ENCODE data around the gene GALNT1.

GALNT1 gene

DNA sequence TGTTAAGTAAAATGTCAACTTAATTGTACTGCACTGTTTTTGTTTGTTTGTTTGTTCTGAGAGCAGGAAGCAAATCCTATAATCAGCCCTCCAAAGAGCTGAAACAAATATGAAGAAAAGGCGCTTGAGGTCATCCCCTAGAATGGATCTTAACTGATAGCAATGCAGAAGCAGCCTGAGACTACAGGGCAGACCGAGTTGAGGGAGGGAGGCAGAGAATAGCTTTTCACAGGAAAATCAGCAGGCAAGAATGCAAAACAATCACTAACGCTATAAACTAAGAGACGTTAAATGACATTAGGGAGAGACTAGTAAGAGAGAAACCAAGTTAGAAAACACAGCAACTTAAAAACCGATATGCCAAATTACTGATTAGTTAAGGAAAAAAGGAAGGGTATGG is 37.2 kb downstream of the GALNT1 start:
- Mint-ChIP-seq H3K4me1 (ENCODE audit: low read depth) (peaks cover 14% of the 10 kb centered on the region), H3K27ac (no peak overlapping the region), H3K36me3 (ENCODE audit: low read depth) (peaks cover 4% of the 10 kb centered on the region), H3K4me3 (no peak overlapping the region), H3K9me3 (no peaks in the 10 kb centered on the region), H3K27me3 (no peaks in the 10 kb centered on the region)

DNA sequence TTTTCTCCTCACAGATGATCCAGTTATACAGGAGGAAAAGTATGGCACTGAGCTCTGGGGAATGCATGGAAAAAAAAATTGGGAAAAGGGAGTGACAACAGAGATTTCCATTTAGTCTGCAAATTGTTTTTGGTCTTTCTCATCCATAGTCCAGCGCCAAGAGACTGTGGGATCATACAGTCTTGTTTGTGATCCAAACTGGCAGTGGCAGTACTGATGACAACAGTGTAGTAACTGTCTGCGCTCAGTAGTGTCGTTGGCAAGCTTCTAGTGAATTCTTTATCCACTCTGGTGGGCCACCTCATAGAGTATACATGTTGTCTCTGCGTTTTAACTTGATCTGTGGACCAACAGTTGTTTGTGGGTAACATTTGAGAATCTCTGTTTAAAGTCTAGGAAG is 37.9 kb downstream of the GALNT1 start:
- Mint-ChIP-seq H3K9me3 (no peaks in the 10 kb centered on the region), H3K27me3 (no peaks in the 10 kb centered on the region), H3K4me3 (no peak overlapping the region), H3K36me3 (ENCODE audit: low read depth) (peaks cover 4% of the 10 kb centered on the region), H3K4me1 (ENCODE audit: low read depth) (peaks cover 21% of the 10 kb centered on the region), H3K27ac (no peak overlapping the region)

DNA sequence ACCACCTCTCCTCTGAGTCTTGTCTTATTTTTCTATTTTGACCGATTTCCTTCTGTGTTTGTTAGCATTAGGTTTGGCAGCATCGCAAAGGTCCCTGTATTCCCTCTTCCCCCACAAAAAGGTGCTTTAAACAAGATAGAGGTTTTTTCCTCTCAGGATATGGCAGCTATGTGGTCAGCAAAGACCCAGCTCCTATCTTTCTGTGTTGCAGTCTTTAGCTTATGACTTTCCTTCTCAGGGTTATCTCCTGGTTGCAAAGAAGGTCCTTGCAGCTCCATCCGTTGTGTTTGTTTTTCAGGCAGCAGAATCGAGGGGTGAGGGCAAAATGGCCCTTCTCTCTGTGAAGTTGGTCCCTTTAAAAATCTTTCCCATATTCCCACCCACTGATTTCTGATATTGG is 38.4 kb downstream of the GALNT1 start:
- peaks cover 4% of the 10 kb centered on the region for H3K36me3 Mint-ChIP-seq (ENCODE audit: low read depth)
- H3K4me1 Mint-ChIP-seq (ENCODE audit: low read depth), result peaks cover 23% of the 10 kb centered on the region
- H3K27me3 Mint-ChIP-seq, result no peaks in the 10 kb centered on the region
- H3K27ac Mint-ChIP-seq, result peak overlapping the region; percentile 8
- H3K9me3 Mint-ChIP-seq, result no peaks in the 10 kb centered on the region
- H3K4me3 Mint-ChIP-seq, result no peak overlapping the region

DNA sequence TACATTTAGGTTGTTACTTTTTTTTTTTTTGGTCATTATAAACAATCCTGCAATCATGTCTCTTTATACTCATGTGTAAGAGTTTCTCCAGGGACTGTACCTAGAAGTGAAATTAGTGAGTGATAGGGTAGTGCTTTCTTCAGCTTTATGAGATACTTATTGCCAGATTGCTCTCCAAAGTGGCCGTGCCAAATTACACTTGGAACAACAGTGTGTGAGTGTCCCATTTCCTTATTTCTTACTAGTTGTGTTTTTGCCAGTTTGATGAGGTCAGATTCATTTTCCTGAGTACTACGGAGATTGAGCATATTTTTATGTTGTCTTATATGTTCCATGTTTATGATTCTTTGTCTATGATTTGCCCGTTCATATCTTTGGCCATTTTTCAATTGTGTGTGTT is 39.2 kb downstream of the GALNT1 start:
- H3K4me1 Mint-ChIP-seq (ENCODE audit: low read depth), result peaks cover 23% of the 10 kb centered on the region
- no peaks in the 10 kb centered on the region for H3K9me3 Mint-ChIP-seq
- H3K27ac Mint-ChIP-seq, result no peak overlapping the region
- no peak overlapping the region for H3K4me3 Mint-ChIP-seq
- H3K27me3 Mint-ChIP-seq, result no peaks in the 10 kb centered on the region
- H3K36me3 Mint-ChIP-seq (ENCODE audit: low read depth), result peaks cover 4% of the 10 kb centered on the region

DNA sequence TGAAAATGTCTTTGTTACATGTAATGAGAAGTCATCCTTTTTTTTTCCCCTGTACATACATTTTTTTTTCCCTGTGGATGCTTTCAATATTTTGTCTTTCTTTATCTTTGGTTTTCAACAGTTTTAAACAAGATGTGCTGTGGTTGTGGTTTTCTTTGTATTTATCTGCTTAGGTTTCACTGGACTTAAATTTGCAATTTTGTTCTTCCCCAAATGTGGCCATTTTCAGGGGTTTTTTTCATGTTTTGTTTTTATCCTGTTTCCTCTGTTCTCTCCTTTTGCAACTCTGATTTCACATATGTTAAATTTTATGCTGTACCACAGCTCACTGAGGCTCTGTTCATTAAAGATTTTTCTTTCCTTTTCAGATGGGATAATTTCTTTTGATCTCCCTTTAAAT is 41.7 kb downstream of the GALNT1 start:
- no peaks in the 10 kb centered on the region for H3K27me3 Mint-ChIP-seq
- peak overlapping the region; percentile 81 for H3K27ac Mint-ChIP-seq
- peaks cover 20% of the 10 kb centered on the region for H3K36me3 Mint-ChIP-seq (ENCODE audit: low read depth)
- H3K4me1 Mint-ChIP-seq (ENCODE audit: low read depth), result peaks cover 23% of the 10 kb centered on the region
- peak overlapping the region; percentile 58 for H3K4me3 Mint-ChIP-seq
- no peaks in the 10 kb centered on the region for H3K9me3 Mint-ChIP-seq

DNA sequence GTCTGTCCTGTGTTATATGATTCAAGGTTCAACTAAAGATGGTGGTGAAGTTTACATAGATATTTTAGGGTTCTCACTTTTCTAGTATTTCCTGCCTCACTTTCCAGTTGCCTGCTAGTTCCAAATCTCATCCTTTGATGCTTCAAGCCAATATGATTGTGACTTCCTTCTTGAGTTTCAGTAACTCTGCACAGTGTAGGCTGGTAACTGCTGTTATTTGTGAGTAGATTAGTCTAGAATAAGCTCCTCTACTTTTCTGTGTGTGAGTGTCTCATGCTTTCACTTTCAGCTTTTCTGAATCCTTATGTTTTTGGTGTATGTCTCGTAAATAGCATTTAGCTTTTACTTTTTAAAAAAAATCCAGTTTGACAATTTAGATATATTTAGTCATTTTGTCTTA is 42.6 kb downstream of the GALNT1 start:
- Mint-ChIP-seq H3K4me1 (ENCODE audit: low read depth) (peaks cover 23% of the 10 kb centered on the region), H3K9me3 (no peaks in the 10 kb centered on the region), H3K36me3 (ENCODE audit: low read depth) (peaks cover 29% of the 10 kb centered on the region), H3K27ac (peak overlapping the region; percentile 17), H3K4me3 (peak overlapping the region; percentile 1), H3K27me3 (no peaks in the 10 kb centered on the region)

DNA sequence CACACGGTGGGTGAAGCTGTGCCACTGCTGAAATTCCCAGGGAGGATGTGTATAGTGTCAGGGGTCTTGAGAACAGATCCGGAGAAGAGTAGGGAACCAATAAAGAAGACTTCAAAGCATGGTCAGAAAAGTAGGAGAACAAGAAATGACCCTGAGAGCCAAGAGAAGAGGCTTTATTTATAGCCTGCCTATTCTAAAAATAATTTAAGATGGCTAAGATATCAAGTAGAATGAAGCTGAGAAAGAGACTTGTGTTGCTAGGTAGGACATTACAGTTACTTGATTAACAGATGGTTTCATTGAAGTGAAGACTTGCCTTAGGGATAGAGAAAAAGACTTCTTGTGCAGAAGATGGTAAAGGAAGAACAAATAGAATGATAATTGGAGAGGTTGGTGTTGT is 43.7 kb downstream of the GALNT1 start:
- Mint-ChIP-seq H3K4me3 (no peak overlapping the region), H3K27me3 (no peaks in the 10 kb centered on the region), H3K9me3 (no peaks in the 10 kb centered on the region), H3K36me3 (ENCODE audit: low read depth) (peaks cover 31% of the 10 kb centered on the region), H3K4me1 (ENCODE audit: low read depth) (peaks cover 23% of the 10 kb centered on the region), H3K27ac (no peak overlapping the region)

DNA sequence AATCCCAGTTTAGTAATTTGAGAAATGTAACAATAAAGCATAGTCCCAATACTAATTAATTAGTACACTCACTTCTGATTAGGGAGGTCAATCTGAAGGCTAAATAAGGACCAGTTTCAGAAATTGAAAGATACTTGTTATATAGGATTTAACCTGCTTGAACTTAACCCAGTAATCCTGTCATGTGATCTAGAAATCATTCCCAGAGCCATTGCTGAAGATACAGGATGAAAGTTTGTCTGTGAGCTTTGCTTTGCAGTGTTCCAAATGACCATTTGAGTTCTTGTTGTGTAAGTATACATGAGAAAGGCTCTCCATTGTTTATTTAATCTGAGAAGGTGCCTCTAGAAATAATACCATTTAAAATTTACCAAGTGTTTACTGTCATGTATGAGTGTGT is 52.2 kb downstream of the GALNT1 start:
- peaks cover 35% of the 10 kb centered on the region for H3K36me3 Mint-ChIP-seq (ENCODE audit: low read depth)
- H3K9me3 Mint-ChIP-seq, result peaks cover 12% of the 10 kb centered on the region
- no peaks in the 10 kb centered on the region for H3K27me3 Mint-ChIP-seq
- H3K4me1 Mint-ChIP-seq (ENCODE audit: low read depth), result no peaks in the 10 kb centered on the region
- no peak overlapping the region for H3K4me3 Mint-ChIP-seq
- no peak overlapping the region for H3K27ac Mint-ChIP-seq

DNA sequence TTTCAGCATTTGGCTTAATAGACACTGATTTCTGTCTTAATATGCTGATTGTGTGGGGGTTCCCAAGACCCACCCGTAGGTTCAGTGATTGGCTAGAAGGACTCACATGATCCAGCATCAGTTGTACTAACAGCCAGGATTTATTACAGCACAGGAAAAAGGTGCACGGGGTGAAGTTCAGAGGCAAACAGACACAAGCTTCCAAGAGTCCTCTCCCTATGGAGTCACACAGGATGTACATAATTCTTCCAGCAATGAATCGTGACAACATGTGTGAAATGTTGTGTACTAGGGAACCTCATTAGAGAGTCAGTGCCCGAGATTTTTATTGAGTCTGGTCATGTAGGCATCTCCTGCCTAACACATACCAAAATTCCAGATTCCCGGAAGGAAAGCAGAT is 52.8 kb downstream of the GALNT1 start:
- Mint-ChIP-seq H3K27ac (no peak overlapping the region), H3K27me3 (no peaks in the 10 kb centered on the region), H3K9me3 (peaks cover 16% of the 10 kb centered on the region), H3K4me1 (ENCODE audit: low read depth) (no peaks in the 10 kb centered on the region), H3K4me3 (no peak overlapping the region), H3K36me3 (ENCODE audit: low read depth) (peaks cover 33% of the 10 kb centered on the region)

DNA sequence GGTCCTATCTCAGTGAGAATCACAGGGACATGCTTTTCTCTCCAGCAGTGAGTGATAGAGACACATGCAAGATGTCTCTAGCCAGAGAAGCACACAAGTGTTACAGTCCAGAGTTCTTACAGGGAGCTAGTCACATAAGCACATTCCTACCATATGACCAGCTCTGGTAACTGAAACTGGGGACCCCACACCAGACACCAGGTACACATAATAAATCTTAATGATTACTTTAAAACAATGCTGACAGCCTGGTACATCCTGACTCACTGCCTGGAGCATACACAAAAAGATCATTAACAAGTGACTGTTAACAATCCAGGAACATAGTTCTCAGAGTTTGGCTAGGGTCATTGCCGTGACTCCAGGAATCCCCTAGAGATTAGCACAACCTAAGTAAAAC is 53.6 kb downstream of the GALNT1 start:
- Mint-ChIP-seq H3K4me1 (ENCODE audit: low read depth) (no peaks in the 10 kb centered on the region), H3K9me3 (peaks cover 16% of the 10 kb centered on the region), H3K36me3 (ENCODE audit: low read depth) (peaks cover 33% of the 10 kb centered on the region), H3K27me3 (no peaks in the 10 kb centered on the region), H3K27ac (no peak overlapping the region), H3K4me3 (no peak overlapping the region)

DNA sequence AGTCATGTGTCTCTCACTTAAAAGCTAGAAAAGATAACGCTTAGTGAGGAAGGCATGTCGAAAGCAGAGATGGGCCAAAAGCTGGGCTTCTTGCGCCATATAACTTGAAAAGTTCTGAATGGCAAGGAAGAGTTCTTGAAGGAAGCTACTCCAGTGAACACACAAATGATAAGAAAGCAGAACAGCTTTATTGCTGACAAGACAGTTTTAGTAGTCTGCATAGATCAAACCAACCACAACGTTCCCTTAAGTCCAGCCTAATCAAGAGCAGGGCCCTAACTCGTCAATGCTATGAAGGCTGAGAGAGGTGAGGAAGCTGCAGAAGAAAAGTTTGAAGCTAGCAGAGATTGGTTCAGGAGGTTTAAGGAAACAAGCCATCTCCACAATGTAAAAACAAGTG is 55.7 kb downstream of the GALNT1 start:
- Mint-ChIP-seq H3K27ac (no peak overlapping the region), H3K27me3 (no peaks in the 10 kb centered on the region), H3K4me1 (ENCODE audit: low read depth) (no peaks in the 10 kb centered on the region), H3K4me3 (no peak overlapping the region), H3K36me3 (ENCODE audit: low read depth) (peaks cover 36% of the 10 kb centered on the region), H3K9me3 (peaks cover 19% of the 10 kb centered on the region)

DNA sequence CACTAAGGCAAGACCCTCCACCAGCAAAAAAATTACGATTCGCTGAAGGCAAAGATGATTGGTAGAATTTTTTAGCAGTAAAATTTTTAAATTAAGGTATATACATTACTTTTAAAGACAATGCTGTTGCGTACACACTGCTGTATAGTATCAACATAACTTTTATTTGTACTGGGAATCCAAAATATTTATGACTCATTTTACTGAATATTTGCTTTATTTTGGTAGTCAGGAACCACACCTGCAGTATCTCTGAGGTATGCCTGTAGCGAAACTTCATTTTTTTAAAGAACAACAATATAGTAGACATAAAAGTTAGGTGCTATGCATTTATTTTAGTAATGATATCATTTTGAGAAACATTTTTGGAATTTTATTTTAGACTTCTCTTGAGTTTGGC is 57.8 kb downstream of the GALNT1 start:
- Mint-ChIP-seq H3K4me3 (no peak overlapping the region), H3K27me3 (no peaks in the 10 kb centered on the region), H3K4me1 (ENCODE audit: low read depth) (no peaks in the 10 kb centered on the region), H3K27ac (no peak overlapping the region), H3K36me3 (ENCODE audit: low read depth) (peaks cover 27% of the 10 kb centered on the region), H3K9me3 (peaks cover 21% of the 10 kb centered on the region)

DNA sequence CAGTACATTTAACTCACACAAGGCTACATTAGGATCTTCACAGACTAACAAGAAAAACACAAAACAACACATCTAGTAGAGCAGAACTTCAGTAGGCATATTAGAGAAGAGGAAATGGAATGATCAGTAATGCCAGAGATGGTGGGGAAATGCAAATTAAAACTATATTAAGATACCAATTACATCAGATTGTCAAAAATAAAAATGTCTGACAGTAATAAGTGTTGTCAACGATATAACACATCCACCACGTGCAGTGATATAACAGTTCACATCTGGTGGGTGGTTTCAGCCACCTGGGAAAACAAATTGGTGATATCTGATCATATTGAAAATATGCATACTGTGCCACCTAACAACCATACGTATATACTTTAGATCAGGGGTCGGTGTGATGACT is 59.9 kb downstream of the GALNT1 start:
- Mint-ChIP-seq H3K9me3 (peaks cover 26% of the 10 kb centered on the region), H3K27me3 (no peaks in the 10 kb centered on the region), H3K27ac (no peak overlapping the region)

DNA sequence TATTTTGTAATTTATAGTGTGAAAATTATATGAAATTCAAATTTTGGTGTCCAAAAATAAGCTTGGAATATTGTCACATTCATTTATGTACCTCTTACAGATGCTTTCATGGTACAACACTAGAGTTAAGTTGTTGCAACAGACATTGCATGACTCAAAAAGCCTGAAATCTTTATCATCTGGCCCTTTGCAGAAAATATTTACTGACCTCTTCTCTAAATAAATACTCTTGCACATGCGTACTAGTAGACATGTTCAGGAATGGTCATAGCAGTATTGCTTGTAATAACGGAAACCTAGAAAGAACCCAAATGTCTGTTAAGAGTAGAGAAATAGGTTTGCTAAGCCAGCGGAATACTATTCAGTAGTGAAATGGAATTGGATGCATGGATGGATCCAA is 60.4 kb downstream of the GALNT1 start:
- Mint-ChIP-seq H3K4me3 (no peak overlapping the region), H3K9me3 (peaks cover 27% of the 10 kb centered on the region), H3K27me3 (no peaks in the 10 kb centered on the region), H3K27ac (no peak overlapping the region), H3K36me3 (ENCODE audit: low read depth) (peaks cover 33% of the 10 kb centered on the region), H3K4me1 (ENCODE audit: low read depth) (peaks cover 7% of the 10 kb centered on the region)

More for the DNA sequence above, 59.9 kb downstream of the GALNT1 start:
- Mint-ChIP-seq H3K36me3 (ENCODE audit: low read depth) (peaks cover 33% of the 10 kb centered on the region), H3K4me3 (no peak overlapping the region), H3K4me1 (ENCODE audit: low read depth) (peaks cover 5% of the 10 kb centered on the region)

DNA sequence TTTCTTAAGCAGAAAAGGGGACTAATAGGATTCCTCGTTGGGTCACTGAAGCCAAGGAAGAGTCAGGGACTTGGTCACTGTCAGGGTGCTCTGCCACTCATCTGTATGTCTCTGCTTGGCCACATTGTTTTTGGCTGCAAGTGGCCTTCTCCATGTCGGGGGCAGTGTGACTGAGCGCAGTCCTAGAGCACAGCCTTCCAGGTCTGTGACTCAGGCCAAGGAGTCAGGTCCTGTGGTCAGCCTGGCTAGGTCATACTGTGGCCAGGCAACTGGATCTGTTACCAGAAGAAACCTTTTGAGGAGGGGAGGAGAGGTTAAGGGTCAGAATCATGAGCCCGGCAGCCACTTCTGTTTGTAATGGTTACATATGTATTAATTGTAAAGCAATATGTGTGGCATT is 61.3 kb downstream of the GALNT1 start:
- Mint-ChIP-seq H3K4me1 (ENCODE audit: low read depth) (peaks cover 8% of the 10 kb centered on the region), H3K36me3 (ENCODE audit: low read depth) (peaks cover 26% of the 10 kb centered on the region), H3K9me3 (peaks cover 22% of the 10 kb centered on the region), H3K27ac (no peak overlapping the region), H3K4me3 (no peak overlapping the region), H3K27me3 (no peaks in the 10 kb centered on the region)

DNA sequence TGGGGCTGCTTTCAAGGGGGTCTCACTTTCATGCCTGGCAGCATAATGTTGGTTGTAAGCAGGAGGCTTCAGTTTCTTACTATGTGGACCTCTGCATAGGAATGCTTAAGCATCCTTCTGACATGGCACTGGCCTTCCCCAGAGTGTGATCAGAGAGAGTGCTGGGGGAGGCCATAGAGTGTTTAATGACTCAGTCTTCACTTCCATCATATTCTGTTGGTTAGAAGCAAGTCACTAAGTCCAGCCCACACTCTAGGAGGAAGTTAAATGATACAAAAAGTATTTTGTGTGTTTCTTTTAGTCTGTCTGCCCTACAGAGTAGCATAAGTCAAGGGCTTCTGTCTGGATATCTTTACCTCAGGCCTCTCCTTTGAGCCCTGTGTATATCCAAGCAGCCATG is 64.9 kb downstream of the GALNT1 start:
- Mint-ChIP-seq H3K4me3 (no peak overlapping the region), H3K36me3 (ENCODE audit: low read depth) (peaks cover 24% of the 10 kb centered on the region), H3K4me1 (ENCODE audit: low read depth) (peaks cover 8% of the 10 kb centered on the region), H3K27ac (no peak overlapping the region), H3K27me3 (no peaks in the 10 kb centered on the region), H3K9me3 (peaks cover 19% of the 10 kb centered on the region)
